IMR-90 (cell line): ENCODE data around the gene CLNK. TPM values are rescaled to one million over a fixed set of nuclear protein-coding genes. Genes with fewer than 3 reads are reported as not detected.

ENCODE experiments used
- ATAC-seq: fragments of 200-7000 bp; cut with Tn5 transposase; 2 replicates; pipeline ENCODE4 v1.9.1; 2020; ENCODE audit warnings: low read depth, mild to moderate bottlenecking, moderate library complexity
- BruUV-seq: library from RNA; stranded (reverse); fragments of 400-500 nt; replicated peaks from 2 replicates; lab custom pipeline; 2021; lab: Mats Ljungman, UMichigan
- CTCF ChIA-PET: fragments of 300-600 bp; formaldehyde crosslinking; extraction: SDS; loops from one replicate; lab custom pipeline; 2021; ENCODE audit warnings: antibody characterized with exemption; lab: Yijun Ruan, JAX
- POLR2A ChIA-PET: fragments of 300-600 bp; sonication (Branson Sonifier 250); formaldehyde crosslinking; loops from one replicate; lab custom pipeline; 2022; ENCODE audit warnings: antibody characterized with exemption; ENCODE audit not compliant: unreplicated experiment; lab: Charles Lee
- DNase-seq: peaks from one replicate; pipeline ENCODE4 v3.0.0; 2013
- H2AFZ ChIP-seq: replicated peaks from 2 replicates; pipeline ENCODE3; 2013; ENCODE audit warnings: low read length, mild to moderate bottlenecking; ENCODE audit not compliant: poor library complexity
- H2AK5ac ChIP-seq: 2 replicates; pipeline ENCODE4 v1.6.1; 2013; ENCODE audit warnings: low read depth, low read length, inconsistent platforms
- H2AK9ac ChIP-seq: replicated peaks from 2 replicates; pipeline ENCODE3; 2013; ENCODE audit warnings: mild to moderate bottlenecking, low read depth, low read length, moderate library complexity; ENCODE audit not compliant: poor library complexity
- H2BK120ac ChIP-seq: 2 replicates; pipeline ENCODE4 v1.6.1; 2013; ENCODE audit warnings: low read depth, low read length, inconsistent platforms
- H2BK15ac ChIP-seq: 3 replicates; pipeline ENCODE4 v1.6.1; 2013; ENCODE audit warnings: low read depth, low read length, inconsistent platforms
- H2BK20ac ChIP-seq: 2 replicates; pipeline ENCODE4 v1.6.1; 2013; ENCODE audit warnings: low read depth, mild to moderate bottlenecking, inconsistent platforms, low read length, moderate library complexity
- H2BK5ac ChIP-seq: 2 replicates; pipeline ENCODE4 v1.6.1; 2013; ENCODE audit warnings: mild to moderate bottlenecking, low read depth, low read length, inconsistent platforms; ENCODE audit not compliant: poor library complexity, severe bottlenecking
- H3K14ac ChIP-seq: replicated peaks from 2 replicates; pipeline ENCODE4 v1.6.1; 2013; ENCODE audit warnings: low read depth, low read length, inconsistent platforms
- H3K18ac ChIP-seq: 2 replicates; pipeline ENCODE4 v1.6.1; 2013; ENCODE audit warnings: low read depth, low read length, control low read depth
- H3K23ac ChIP-seq: 2 replicates; pipeline ENCODE4 v1.6.1; 2013; ENCODE audit warnings: low read depth, low read length, inconsistent platforms
- H3K27ac ChIP-seq: 2 replicates; pipeline ENCODE4 v1.5.1; 2013; ENCODE audit warnings: mild to moderate bottlenecking, control low read depth, low read length; ENCODE audit not compliant: insufficient read depth
- H3K27me3 ChIP-seq: 2 replicates; pipeline ENCODE4 v1.6.1; 2013; ENCODE audit warnings: low read length; ENCODE audit not compliant: control insufficient read depth, insufficient read depth
- H3K36me3 ChIP-seq: 2 replicates; pipeline ENCODE4 v1.6.1; 2013; ENCODE audit warnings: low read length, mixed read lengths; ENCODE audit not compliant: control insufficient read depth, insufficient read depth
- H3K4ac ChIP-seq: 2 replicates; pipeline ENCODE4 v1.6.1; 2013; ENCODE audit warnings: low read depth, low read length, inconsistent platforms
- H3K4me1 ChIP-seq: 2 replicates; pipeline ENCODE4 v1.6.1; 2013; ENCODE audit warnings: low read length, mixed read lengths; ENCODE audit not compliant: control insufficient read depth, insufficient read depth
- H3K4me2 ChIP-seq: 2 replicates; pipeline ENCODE4 v1.6.1; 2013; ENCODE audit warnings: low read depth, mild to moderate bottlenecking, control low read depth, low read length, moderate library complexity
- H3K4me3 ChIP-seq: 2 replicates; pipeline ENCODE4 v1.5.1; 2013; ENCODE audit warnings: low read depth, mild to moderate bottlenecking, control low read depth, low read length, moderate library complexity; ENCODE audit not compliant: insufficient read depth
- H3K56ac ChIP-seq: 2 replicates; pipeline ENCODE4 v1.6.1; 2013; ENCODE audit warnings: low read length, inconsistent platforms; ENCODE audit not compliant: insufficient read depth; ENCODE audit errors: extremely low read depth
- H3K79me1 ChIP-seq, 2 experiments: 2 replicates each; pipeline ENCODE4 v1.6.1; 2013; ENCODE audit warnings: low read length in 2 of 2, inconsistent platforms in 1 of 2, low read depth in 1 of 2
- H3K9ac ChIP-seq: 2 replicates; pipeline ENCODE4 v1.6.1; 2013; ENCODE audit warnings: low read depth, low read length, control low read depth
- H3K9me1 ChIP-seq: 2 replicates; pipeline ENCODE4 v1.6.1; 2013; ENCODE audit warnings: low read length, inconsistent platforms; ENCODE audit not compliant: insufficient read depth
- H3K9me3 ChIP-seq: 2 replicates; pipeline ENCODE4 v1.6.1; 2013; ENCODE audit warnings: low read length; ENCODE audit not compliant: control insufficient read depth, insufficient read depth
- H4K20me1 ChIP-seq: 2 replicates; pipeline ENCODE4 v1.6.1; 2013; ENCODE audit warnings: low read length, inconsistent platforms; ENCODE audit not compliant: insufficient read depth
- H4K5ac ChIP-seq: 2 replicates; pipeline ENCODE4 v1.6.1; 2013; ENCODE audit warnings: mild to moderate bottlenecking, low read depth, low read length, control low read depth
- H4K8ac ChIP-seq, 2 experiments: 2 replicates each; pipeline ENCODE4 v1.6.1; 2013; ENCODE audit warnings: low read depth in 2 of 2, low read length in 2 of 2, control low read depth in 1 of 2, inconsistent platforms in 1 of 2
- H4K91ac ChIP-seq: 2 replicates; pipeline ENCODE4 v1.6.1; 2013; ENCODE audit warnings: low read depth, low read length, inconsistent platforms; ENCODE audit not compliant: insufficient read depth
- CHD1 ChIP-seq: IDR thresholded peaks from 2 replicates; pipeline ENCODE4 v1.6.1; 2012; ENCODE audit warnings: low read depth, low read length, improper control_type of control experiment
- ELK1 ChIP-seq: fragments of 150-350 bp; IDR thresholded peaks from 2 replicates; pipeline ENCODE4 v1.6.1; 2016; ENCODE audit warnings: low read depth, mild to moderate bottlenecking, low read length, moderate library complexity, borderline replicate concordance
- MXI1 ChIP-seq: IDR thresholded peaks from 2 replicates; pipeline ENCODE4 v1.6.1; 2012; ENCODE audit warnings: low read depth, mild to moderate bottlenecking, low read length, moderate library complexity, borderline replicate concordance
- POLR2A ChIP-seq: IDR thresholded peaks from 2 replicates; pipeline ENCODE4 v1.6.1; 2012; ENCODE audit warnings: mild to moderate bottlenecking, low read depth, low read length
- whole genome bisulfite sequencing, 2 experiments: methylation state at CpG; one replicate each; pipeline versions ENCODE4 v1.1.5 to v1.1.7; 2013; ENCODE audit warnings: missing lambda C conversion rate in 2 of 2; ENCODE audit not compliant: insufficient read length in 1 of 2; ENCODE audit errors: extremely low coverage in 2 of 2; 5-methylcytosine and 5-hydroxymethylcytosine counted together
- dilution Hi-C: fragments of 300-500 bp; cut with HindIII; formaldehyde crosslinking; loops from one replicate; pipeline ENCODE4 v1.14.3; 2018; ENCODE audit warnings: low sequenced_read_pairs; ENCODE audit not compliant: unreplicated experiment
- in situ Hi-C: fragments of 300-500 bp; cut with MboI; formaldehyde crosslinking; loops from 3 replicates; pipeline ENCODE4 v1.14.3; 2019; ENCODE audit warnings: low sequenced_read_pairs, inconsistent platforms, mixed read lengths
- intact Hi-C: fragments of 100-400 bp; cut with micrococcal nuclease; formaldehyde crosslinking; loops from 2 replicates; pipeline ENCODE4 v1.10.0; 2022
- polyA plus RNA-seq, 3 experiments: library from polyadenylated mRNA; depleted of rRNA; stranded (reverse); fragments of >200 nt; gene quantifications; 2 replicates each; pipeline ENCODE4 v1.2.3, GENCODE V29; 2012; ENCODE audit warnings: low replicate concordance in 1 of 3
- total RNA-seq: library from RNA; depleted of rRNA; stranded (reverse); fragments of >200 nt; gene quantifications from 2 replicates; pipeline ENCODE4 v1.2.3, GENCODE V29; 2012

Gene CLNK
- total and polyA plus RNA-seq, 2 of the 4 experiments (the other 2 are of a cell fraction): not detected

- Histone ChIP-seq H2BK20ac (no peak overlapping the region), H4K8ac (no peak overlapping the region), H3K18ac (no peak overlapping the region; the same call in 1 of the 2 replicates), H3K27ac (no peak overlapping the region), H2BK15ac (no peak overlapping the region), H3K27me3 (no peaks in the 10 kb centered on the region), H3K4me1 (peaks cover 3% of the 10 kb centered on the region), H3K4me3 (no peak overlapping the region), H3K79me1 (no peaks in the 10 kb centered on the region), H3K9me1 (peaks cover 3% of the 10 kb centered on the region; the same call in 1 of the 2 replicates), H2BK120ac (no peak overlapping the region), H3K4ac (no peak overlapping the region), H2AK5ac (no peak overlapping the region), H3K9ac (no peak overlapping the region), H4K91ac (no peak overlapping the region), H4K5ac (no peak overlapping the region), H2BK5ac (no peak overlapping the region), H3K23ac (no peak overlapping the region), H3K36me3 (no peaks in the 10 kb centered on the region), H3K56ac (no peak overlapping the region), H2AFZ (no peak overlapping the region), H3K14ac (no peak overlapping the region), H2AK9ac (no peak overlapping the region), H3K9me3 (no peaks in the 10 kb centered on the region), H4K20me1 (no peaks in the 10 kb centered on the region), H3K4me2 (peak overlapping the region; percentile 69)
- ATAC-seq (peak; percentile 40), DNase-seq (peak; percentile 43)
- ChIA-PET CTCF (interaction anchor here (1.3 kb wide), 1 partner anchor 34 kb away, joined by 3 read pairs; no protein-coding TSS in a partner anchor), POLR2A (interaction anchor here (0.5 kb wide), 1 partner anchor 1048 kb away, joined by 3 read pairs; no protein-coding TSS in a partner anchor)
- BruUV-seq: no TSS peak
- TF ChIP-seq MXI1 (no peak), POLR2A (no peak), ELK1 (no peak), CHD1 (no peak)
- intact Hi-C loops (no loop called here), dilution Hi-C loops (no loop called here), in situ Hi-C loops (no loop called here)
- no CpG with 5 or more reads among the region's 2 CpGs for WGBS, 2 experiments
These were observed 27.6 kb downstream of the CLNK start for GRCh38 chr4:10656988-10657387.
